MCF 10A (cell line): Measurements from ENCODE around the gene AIP. TPM values are rescaled to one million over a fixed set of nuclear protein-coding genes. Genes with fewer than 3 reads are reported as not detected.
A peak's percentile ranks its signal among the peaks of the same experiment; 100 is the strongest.

Source experiments
- BruUV-seq: library from RNA; stranded (reverse); fragments of 400-500 nt; replicated peaks from 2 replicates; lab custom pipeline; 2021; lab: Mats Ljungman, UMichigan
- CTCF ChIA-PET: fragments of 300-600 bp; sonication (Branson Sonifier 250); formaldehyde crosslinking; extraction: SDS; loops from one replicate; lab custom pipeline; 2021; ENCODE audit warnings: antibody characterized with exemption, inconsistent platforms; lab: Yijun Ruan, JAX
- POLR2A ChIA-PET: fragments of 300-600, 350-650 bp; sonication (Branson Sonifier 250); formaldehyde crosslinking; extraction: SDS; loops from one replicate; lab custom pipeline; 2020; ENCODE audit warnings: antibody characterized with exemption, inconsistent platforms; lab: Yijun Ruan, JAX
- DNase-seq: peaks from one replicate; pipeline ENCODE4 v3.0.0-alpha.2; 2018; ENCODE audit not compliant: unreplicated experiment
- H3K27ac Mint-ChIP-seq: one replicate; pipeline ENCODE4 v1.8.0; 2022; ENCODE audit warnings: mild to moderate bottlenecking, low read depth, mixed read lengths; ENCODE audit not compliant: unreplicated experiment
- H3K27me3 Mint-ChIP-seq: one replicate; pipeline ENCODE4 v1.8.0; 2022; ENCODE audit warnings: mixed read lengths; ENCODE audit not compliant: insufficient read depth, unreplicated experiment
- H3K36me3 Mint-ChIP-seq: one replicate; pipeline ENCODE4 v1.8.0; 2022; ENCODE audit warnings: mild to moderate bottlenecking, moderate library complexity, mixed read lengths; ENCODE audit not compliant: insufficient read depth, unreplicated experiment
- H3K4me1 Mint-ChIP-seq: one replicate; pipeline ENCODE4 v1.8.0; 2022; ENCODE audit warnings: mixed read lengths; ENCODE audit not compliant: insufficient read depth, unreplicated experiment
- H3K4me3 Mint-ChIP-seq: one replicate; pipeline ENCODE4 v1.8.0; 2022; ENCODE audit warnings: mild to moderate bottlenecking, moderate library complexity, mixed read lengths; ENCODE audit not compliant: unreplicated experiment
- H3K9me3 Mint-ChIP-seq: one replicate; pipeline ENCODE4 v1.8.0; 2022; ENCODE audit warnings: mixed read lengths; ENCODE audit not compliant: unreplicated experiment
- CTCF ChIP-seq: fragments of 200-600 bp; IDR thresholded peaks from one replicate; pipeline ENCODE4 v1.8.0; 2022; ENCODE audit warnings: antibody characterized with exemption, mild to moderate bottlenecking; ENCODE audit not compliant: unreplicated experiment
- intact Hi-C: fragments of 100-400 bp; cut with micrococcal nuclease; formaldehyde crosslinking; loops from 2 replicates; pipeline ENCODE4 v1.14.1; 2022
- total RNA-seq: library from RNA; stranded (reverse); gene quantifications from 2 replicates; pipeline ENCODE4 v1.2.3, GENCODE V29; 2022

The AIP gene
- total RNA-seq, 1 experiment from 2014 or later = 30.5 TPM

- no TSS peak for BruUV-seq
- no peak for TF ChIP-seq CTCF
- H3K9me3 Mint-ChIP-seq = no peaks in the 10 kb centered on the region
- no peaks in the 10 kb centered on the region for H3K27me3 Mint-ChIP-seq
- CTCF ChIA-PET = interaction anchor here (1.0 to 1.1 kb wide), 3 partner anchors 29 to 51 kb away, joined by 3 to 4 read pairs (median 3); partner anchors contain the start of gene PPP1CA
- intact Hi-C loops = no loop called here
- no peak overlapping the region for H3K4me3 Mint-ChIP-seq
- H3K27ac Mint-ChIP-seq = no peak overlapping the region
- POLR2A ChIA-PET = interaction anchor here (1.1 to 1.6 kb wide), 5 partner anchors 11 to 30 kb away, joined by 3 to 7 read pairs (median 3); partner anchors contain the start of gene TMEM134
- H3K4me1 Mint-ChIP-seq = peaks cover 8% of the 10 kb centered on the region
- DNase-seq = peak; percentile 51
- peaks cover 37% of the 10 kb centered on the region for H3K36me3 Mint-ChIP-seq
These were observed 43.3 kb upstream of the AIP start for GRCh38 chr11:67439321-67440228.

GRCh38 chr11:67440229-67441097, 42.4 kb upstream of the AIP start:
- ChIA-PET CTCF (no interaction called here), POLR2A (interaction anchor here (0.5 to 1.3 kb wide), 3 partner anchors 12 to 129 kb away, joined by 3 read pairs; partner anchors contain the start of gene RPS6KB2)
- no TSS peak for BruUV-seq
- H3K9me3 Mint-ChIP-seq = no peaks in the 10 kb centered on the region
- H3K36me3 Mint-ChIP-seq = peaks cover 34% of the 10 kb centered on the region
- no peak overlapping the region for H3K27ac Mint-ChIP-seq
- H3K4me1 Mint-ChIP-seq = peaks cover 15% of the 10 kb centered on the region
- intact Hi-C loops = no loop called here
- no peak for DNase-seq
- H3K27me3 Mint-ChIP-seq = no peaks in the 10 kb centered on the region
- no peak for TF ChIP-seq CTCF
- peak overlapping the region; percentile 47 for H3K4me3 Mint-ChIP-seq

GRCh38 chr11:67441098-67441563, 41.7 kb upstream of the AIP start:
- Mint-ChIP-seq H3K27me3 (no peaks in the 10 kb centered on the region), H3K9me3 (no peaks in the 10 kb centered on the region), H3K36me3 (peaks cover 27% of the 10 kb centered on the region), H3K4me1 (peaks cover 17% of the 10 kb centered on the region), H3K27ac (no peak overlapping the region), H3K4me3 (no peak overlapping the region)
- TF ChIP-seq CTCF = no peak
- no peak for DNase-seq
- BruUV-seq = no TSS peak
- intact Hi-C loops = no loop called here
- ChIA-PET CTCF (no interaction called here), POLR2A (interaction anchor here (0.5 to 1.3 kb wide), 4 partner anchors 12 to 128 kb away, joined by 3 to 4 read pairs (median 3); partner anchors contain the start of genes PPP1CA and RPS6KB2)
